ENCODE data around the gene HAL. TPM values are rescaled to one million over a fixed set of nuclear protein-coding genes. Genes with fewer than 3 reads are reported as not detected.

The HAL gene
- total RNA-seq, 1 experiment from 2014 or later = 0.82 TPM

DNA sequence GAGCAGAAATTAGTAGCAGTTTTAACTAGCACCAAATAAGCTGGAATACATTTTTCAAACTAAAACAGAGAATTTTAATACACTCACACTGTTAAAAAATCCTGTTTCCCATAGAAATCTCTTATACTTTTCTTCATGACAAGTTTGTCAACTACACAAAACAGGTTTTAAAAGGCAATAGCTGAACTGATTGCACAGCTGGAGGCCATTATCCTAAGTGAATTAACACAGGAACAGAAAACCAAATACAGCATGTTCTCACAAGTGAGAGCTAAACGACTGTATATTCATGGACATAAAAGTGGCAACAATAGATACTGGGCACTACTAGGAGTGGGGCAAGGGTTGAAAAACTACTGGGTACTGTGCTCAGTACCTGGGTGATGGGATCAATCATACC is 11.6 kb upstream of the HAL start:
- H3K9me3 ChIP-seq = no peaks in the 10 kb centered on the region
- no peaks in the 10 kb centered on the region for H3K9me3 Mint-ChIP-seq (ENCODE audit: unreplicated experiment)
- H3K4me3 ChIP-seq (ENCODE audit: low read depth, low read length) = no peak overlapping the region
- ChIA-PET POLR2A (no interaction called here), CTCF (interaction anchor here (0.6 kb wide), 2 partner anchors 17 to 20 kb away, joined by 3 read pairs; no protein-coding TSS in a partner anchor)
- H3K27ac Mint-ChIP-seq (ENCODE audit: unreplicated experiment) = no peak overlapping the region
- DNase-seq = no peak
- intact Hi-C loops (cut with micrococcal nuclease; ENCODE audit: unreplicated experiment) = no loop called here
- TF ChIP-seq, protein P1, sequence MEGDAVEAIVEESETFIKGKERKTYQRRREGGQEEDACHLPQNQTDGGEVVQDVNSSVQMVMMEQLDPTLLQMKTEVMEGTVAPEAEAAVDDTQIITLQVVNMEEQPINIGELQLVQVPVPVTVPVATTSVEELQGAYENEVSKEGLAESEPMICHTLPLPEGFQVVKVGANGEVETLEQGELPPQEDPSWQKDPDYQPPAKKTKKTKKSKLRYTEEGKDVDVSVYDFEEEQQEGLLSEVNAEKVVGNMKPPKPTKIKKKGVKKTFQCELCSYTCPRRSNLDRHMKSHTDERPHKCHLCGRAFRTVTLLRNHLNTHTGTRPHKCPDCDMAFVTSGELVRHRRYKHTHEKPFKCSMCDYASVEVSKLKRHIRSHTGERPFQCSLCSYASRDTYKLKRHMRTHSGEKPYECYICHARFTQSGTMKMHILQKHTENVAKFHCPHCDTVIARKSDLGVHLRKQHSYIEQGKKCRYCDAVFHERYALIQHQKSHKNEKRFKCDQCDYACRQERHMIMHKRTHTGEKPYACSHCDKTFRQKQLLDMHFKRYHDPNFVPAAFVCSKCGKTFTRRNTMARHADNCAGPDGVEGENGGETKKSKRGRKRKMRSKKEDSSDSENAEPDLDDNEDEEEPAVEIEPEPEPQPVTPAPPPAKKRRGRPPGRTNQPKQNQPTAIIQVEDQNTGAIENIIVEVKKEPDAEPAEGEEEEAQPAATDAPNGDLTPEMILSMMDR (IDR thresholded peaks at IDR 0.05; ENCODE audit: insufficient read depth in 1 of 2, low read depth in 1 of 2, low read length in 1 of 2, severe bottlenecking in 1 of 2, unreplicated experiment in 1 of 2) = no peak
- H3K27me3 ChIP-seq (replicated peaks; ENCODE audit: control insufficient read depth, insufficient read depth, low read length) = no peaks in the 10 kb centered on the region
- no peaks in the 10 kb centered on the region for H3K36me3 ChIP-seq (ENCODE audit: control insufficient read depth, insufficient read depth, low read length)
- peaks cover 5% of the 10 kb centered on the region for H3K36me3 Mint-ChIP-seq (ENCODE audit: insufficient read depth, unreplicated experiment)
- no peak overlapping the region for H3K4me3 Mint-ChIP-seq (ENCODE audit: unreplicated experiment)
- no peaks in the 10 kb centered on the region for H3K4me1 ChIP-seq
- no TSS peak for BruUV-seq (replicated peaks)
- H3K4me1 Mint-ChIP-seq (ENCODE audit: low read depth, unreplicated experiment) = no peaks in the 10 kb centered on the region
- no peaks in the 10 kb centered on the region for H3K27me3 Mint-ChIP-seq (ENCODE audit: insufficient read depth, unreplicated experiment)

DNA sequence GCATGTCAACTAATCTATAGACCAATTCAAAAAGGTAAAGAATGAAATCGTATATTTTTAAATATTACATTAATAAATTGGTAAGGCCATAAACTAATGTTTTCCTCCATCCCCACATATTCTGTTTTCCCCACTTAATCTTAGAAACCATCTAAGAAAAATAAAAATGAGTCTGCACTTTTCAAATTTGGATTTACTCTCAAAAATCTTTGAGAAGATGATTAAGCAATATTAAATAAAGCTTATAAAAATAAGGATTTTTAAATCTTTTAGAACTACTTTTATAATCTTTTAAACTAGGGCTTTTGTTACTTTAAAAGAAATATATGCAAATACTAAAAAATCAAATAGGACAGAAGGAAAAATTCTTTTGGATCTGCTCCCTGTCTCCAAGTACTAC is 10.6 kb upstream of the HAL start:
- Mint-ChIP-seq H3K9me3 (ENCODE audit: unreplicated experiment) (no peaks in the 10 kb centered on the region), H3K27me3 (ENCODE audit: insufficient read depth, unreplicated experiment) (no peaks in the 10 kb centered on the region), H3K4me3 (ENCODE audit: unreplicated experiment) (no peak overlapping the region), H3K4me1 (ENCODE audit: low read depth, unreplicated experiment) (no peaks in the 10 kb centered on the region), H3K36me3 (ENCODE audit: insufficient read depth, unreplicated experiment) (no peaks in the 10 kb centered on the region), H3K27ac (ENCODE audit: unreplicated experiment) (no peak overlapping the region)
- intact Hi-C loops (cut with micrococcal nuclease; ENCODE audit: unreplicated experiment) = no loop called here
- Histone ChIP-seq H3K4me1 (no peaks in the 10 kb centered on the region), H3K27me3 (replicated peaks; ENCODE audit: control insufficient read depth, insufficient read depth, low read length) (no peaks in the 10 kb centered on the region), H3K4me3 (ENCODE audit: low read depth, low read length) (no peak overlapping the region), H3K9me3 (no peaks in the 10 kb centered on the region), H3K36me3 (ENCODE audit: control insufficient read depth, insufficient read depth, low read length) (no peaks in the 10 kb centered on the region)
- POLR2A ChIA-PET = no interaction called here
- no TSS peak for BruUV-seq (replicated peaks)
- CTCF ChIA-PET = no interaction called here
- no peak for DNase-seq
- TF ChIP-seq, protein P1 (IDR thresholded peaks at IDR 0.05; ENCODE audit: insufficient read depth in 1 of 2, low read depth in 1 of 2, low read length in 1 of 2, severe bottlenecking in 1 of 2, unreplicated experiment in 1 of 2) = no peak

DNA sequence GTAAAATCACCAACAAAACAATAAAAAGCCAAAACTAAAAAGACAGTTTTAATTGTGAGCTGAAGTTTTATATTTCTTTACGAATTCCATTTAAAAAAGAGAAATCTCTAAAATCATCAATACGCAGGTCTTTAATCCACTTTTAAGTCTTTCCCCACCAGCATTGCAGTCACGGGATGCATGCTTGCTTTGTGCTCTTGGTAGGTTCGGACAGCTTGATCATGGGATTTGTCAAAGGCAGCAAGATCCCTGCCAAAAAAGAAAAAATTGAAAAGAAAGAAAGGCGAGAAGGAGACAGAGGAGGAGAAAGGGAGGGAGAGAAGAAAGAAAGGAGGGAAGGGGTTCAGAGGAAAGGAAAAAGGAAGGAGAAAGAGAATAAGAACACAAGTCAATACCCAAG is 4.7 kb upstream of the HAL start:
- Mint-ChIP-seq H3K27me3 (ENCODE audit: insufficient read depth, unreplicated experiment) (no peaks in the 10 kb centered on the region), H3K4me3 (ENCODE audit: unreplicated experiment) (no peak overlapping the region), H3K36me3 (ENCODE audit: insufficient read depth, unreplicated experiment) (peaks cover 5% of the 10 kb centered on the region), H3K27ac (ENCODE audit: unreplicated experiment) (no peak overlapping the region), H3K4me1 (ENCODE audit: low read depth, unreplicated experiment) (peaks cover 19% of the 10 kb centered on the region), H3K9me3 (ENCODE audit: unreplicated experiment) (no peaks in the 10 kb centered on the region)
- ChIA-PET CTCF (no interaction called here), POLR2A (no interaction called here)
- H3K27me3 ChIP-seq (replicated peaks; ENCODE audit: control insufficient read depth, insufficient read depth, low read length) = no peaks in the 10 kb centered on the region
- TF ChIP-seq, protein P1 (IDR thresholded peaks at IDR 0.05; ENCODE audit: insufficient read depth in 1 of 2, low read depth in 1 of 2, low read length in 1 of 2, severe bottlenecking in 1 of 2, unreplicated experiment in 1 of 2) = no peak
- no TSS peak for BruUV-seq (replicated peaks)
- no peaks in the 10 kb centered on the region for H3K36me3 ChIP-seq (ENCODE audit: control insufficient read depth, insufficient read depth, low read length)
- no peaks in the 10 kb centered on the region; the same call in 1 of the 2 replicates for H3K4me1 ChIP-seq
- H3K9me3 ChIP-seq = no peaks in the 10 kb centered on the region
- H3K4me3 ChIP-seq (ENCODE audit: low read depth, low read length) = no peak overlapping the region
- DNase-seq = no peak
- intact Hi-C loops (cut with micrococcal nuclease; ENCODE audit: unreplicated experiment) = no loop called here

Data from Caco-2 (cell line).